ENCODE measurements around the gene SPAG16.

GRCh38 chr2:213566846-213567245 is 282.6 kb downstream of the SPAG16 start:
- TF ChIP-seq YY1 (IDR thresholded peaks at IDR 0.05; ENCODE audit: low read depth): no peak
- no peak for TF ChIP-seq CEBPB (IDR thresholded peaks at IDR 0.05)
- no peak for TF ChIP-seq CREB1 (IDR thresholded peaks at IDR 0.05; ENCODE audit: low read depth)
- TF ChIP-seq EGR1 (IDR thresholded peaks at IDR 0.05): no peak
- no peak for TF ChIP-seq RAD21 (IDR thresholded peaks at IDR 0.05; ENCODE audit: low read depth)
- TF ChIP-seq USF1 (IDR thresholded peaks at IDR 0.05): no peak
- TF ChIP-seq TAF1 (IDR thresholded peaks at IDR 0.05; ENCODE audit: low read depth): no peak
- no peak for TF ChIP-seq MAX (IDR thresholded peaks at IDR 0.05)
- no peak for TF ChIP-seq REST (IDR thresholded peaks at IDR 0.05; ENCODE audit: low read depth)
- no peak for TF ChIP-seq TEAD4 (IDR thresholded peaks at IDR 0.05)
- TF ChIP-seq FOXM1 (IDR thresholded peaks at IDR 0.05; ENCODE audit: borderline replicate concordance, low read depth): no peak
- no peak for TF ChIP-seq ZBTB7A (IDR thresholded peaks at IDR 0.05; ENCODE audit: low read depth)
- no peak for TF ChIP-seq TCF12 (IDR thresholded peaks at IDR 0.05; ENCODE audit: low read depth)

Measured in Ishikawa (cell line).